ENCODE measurements around the gene CNTNAP5. TPM values are rescaled to one million over a fixed set of nuclear protein-coding genes. Genes with fewer than 3 reads are reported as not detected.

CNTNAP5 gene
- total and polyA plus RNA-seq, 9 of the 15 experiments (the other 6 are each of a cell fraction or from before 2014, with no cell fraction given) = not detected

DNA sequence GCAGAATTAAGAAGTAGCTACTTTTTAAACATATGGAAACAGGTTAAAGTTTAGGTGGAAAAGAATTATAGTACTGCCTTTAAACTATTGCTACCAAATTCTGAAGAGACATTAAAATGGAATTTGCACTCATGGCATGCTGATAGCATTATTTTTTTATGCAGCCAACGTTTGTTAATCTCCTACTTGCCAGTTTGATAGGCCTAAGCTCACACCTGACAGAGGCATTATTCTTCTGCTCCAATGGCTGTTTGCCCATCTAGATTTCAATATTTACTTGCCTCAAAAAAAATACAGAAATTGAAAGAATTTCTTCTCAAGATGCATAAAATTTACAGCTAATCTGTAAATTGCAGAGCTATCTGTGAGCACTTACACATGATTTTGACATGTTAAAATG lies 849.6 kb downstream of the CNTNAP5 start (continued):
- TF ChIP-seq, protein P1, sequence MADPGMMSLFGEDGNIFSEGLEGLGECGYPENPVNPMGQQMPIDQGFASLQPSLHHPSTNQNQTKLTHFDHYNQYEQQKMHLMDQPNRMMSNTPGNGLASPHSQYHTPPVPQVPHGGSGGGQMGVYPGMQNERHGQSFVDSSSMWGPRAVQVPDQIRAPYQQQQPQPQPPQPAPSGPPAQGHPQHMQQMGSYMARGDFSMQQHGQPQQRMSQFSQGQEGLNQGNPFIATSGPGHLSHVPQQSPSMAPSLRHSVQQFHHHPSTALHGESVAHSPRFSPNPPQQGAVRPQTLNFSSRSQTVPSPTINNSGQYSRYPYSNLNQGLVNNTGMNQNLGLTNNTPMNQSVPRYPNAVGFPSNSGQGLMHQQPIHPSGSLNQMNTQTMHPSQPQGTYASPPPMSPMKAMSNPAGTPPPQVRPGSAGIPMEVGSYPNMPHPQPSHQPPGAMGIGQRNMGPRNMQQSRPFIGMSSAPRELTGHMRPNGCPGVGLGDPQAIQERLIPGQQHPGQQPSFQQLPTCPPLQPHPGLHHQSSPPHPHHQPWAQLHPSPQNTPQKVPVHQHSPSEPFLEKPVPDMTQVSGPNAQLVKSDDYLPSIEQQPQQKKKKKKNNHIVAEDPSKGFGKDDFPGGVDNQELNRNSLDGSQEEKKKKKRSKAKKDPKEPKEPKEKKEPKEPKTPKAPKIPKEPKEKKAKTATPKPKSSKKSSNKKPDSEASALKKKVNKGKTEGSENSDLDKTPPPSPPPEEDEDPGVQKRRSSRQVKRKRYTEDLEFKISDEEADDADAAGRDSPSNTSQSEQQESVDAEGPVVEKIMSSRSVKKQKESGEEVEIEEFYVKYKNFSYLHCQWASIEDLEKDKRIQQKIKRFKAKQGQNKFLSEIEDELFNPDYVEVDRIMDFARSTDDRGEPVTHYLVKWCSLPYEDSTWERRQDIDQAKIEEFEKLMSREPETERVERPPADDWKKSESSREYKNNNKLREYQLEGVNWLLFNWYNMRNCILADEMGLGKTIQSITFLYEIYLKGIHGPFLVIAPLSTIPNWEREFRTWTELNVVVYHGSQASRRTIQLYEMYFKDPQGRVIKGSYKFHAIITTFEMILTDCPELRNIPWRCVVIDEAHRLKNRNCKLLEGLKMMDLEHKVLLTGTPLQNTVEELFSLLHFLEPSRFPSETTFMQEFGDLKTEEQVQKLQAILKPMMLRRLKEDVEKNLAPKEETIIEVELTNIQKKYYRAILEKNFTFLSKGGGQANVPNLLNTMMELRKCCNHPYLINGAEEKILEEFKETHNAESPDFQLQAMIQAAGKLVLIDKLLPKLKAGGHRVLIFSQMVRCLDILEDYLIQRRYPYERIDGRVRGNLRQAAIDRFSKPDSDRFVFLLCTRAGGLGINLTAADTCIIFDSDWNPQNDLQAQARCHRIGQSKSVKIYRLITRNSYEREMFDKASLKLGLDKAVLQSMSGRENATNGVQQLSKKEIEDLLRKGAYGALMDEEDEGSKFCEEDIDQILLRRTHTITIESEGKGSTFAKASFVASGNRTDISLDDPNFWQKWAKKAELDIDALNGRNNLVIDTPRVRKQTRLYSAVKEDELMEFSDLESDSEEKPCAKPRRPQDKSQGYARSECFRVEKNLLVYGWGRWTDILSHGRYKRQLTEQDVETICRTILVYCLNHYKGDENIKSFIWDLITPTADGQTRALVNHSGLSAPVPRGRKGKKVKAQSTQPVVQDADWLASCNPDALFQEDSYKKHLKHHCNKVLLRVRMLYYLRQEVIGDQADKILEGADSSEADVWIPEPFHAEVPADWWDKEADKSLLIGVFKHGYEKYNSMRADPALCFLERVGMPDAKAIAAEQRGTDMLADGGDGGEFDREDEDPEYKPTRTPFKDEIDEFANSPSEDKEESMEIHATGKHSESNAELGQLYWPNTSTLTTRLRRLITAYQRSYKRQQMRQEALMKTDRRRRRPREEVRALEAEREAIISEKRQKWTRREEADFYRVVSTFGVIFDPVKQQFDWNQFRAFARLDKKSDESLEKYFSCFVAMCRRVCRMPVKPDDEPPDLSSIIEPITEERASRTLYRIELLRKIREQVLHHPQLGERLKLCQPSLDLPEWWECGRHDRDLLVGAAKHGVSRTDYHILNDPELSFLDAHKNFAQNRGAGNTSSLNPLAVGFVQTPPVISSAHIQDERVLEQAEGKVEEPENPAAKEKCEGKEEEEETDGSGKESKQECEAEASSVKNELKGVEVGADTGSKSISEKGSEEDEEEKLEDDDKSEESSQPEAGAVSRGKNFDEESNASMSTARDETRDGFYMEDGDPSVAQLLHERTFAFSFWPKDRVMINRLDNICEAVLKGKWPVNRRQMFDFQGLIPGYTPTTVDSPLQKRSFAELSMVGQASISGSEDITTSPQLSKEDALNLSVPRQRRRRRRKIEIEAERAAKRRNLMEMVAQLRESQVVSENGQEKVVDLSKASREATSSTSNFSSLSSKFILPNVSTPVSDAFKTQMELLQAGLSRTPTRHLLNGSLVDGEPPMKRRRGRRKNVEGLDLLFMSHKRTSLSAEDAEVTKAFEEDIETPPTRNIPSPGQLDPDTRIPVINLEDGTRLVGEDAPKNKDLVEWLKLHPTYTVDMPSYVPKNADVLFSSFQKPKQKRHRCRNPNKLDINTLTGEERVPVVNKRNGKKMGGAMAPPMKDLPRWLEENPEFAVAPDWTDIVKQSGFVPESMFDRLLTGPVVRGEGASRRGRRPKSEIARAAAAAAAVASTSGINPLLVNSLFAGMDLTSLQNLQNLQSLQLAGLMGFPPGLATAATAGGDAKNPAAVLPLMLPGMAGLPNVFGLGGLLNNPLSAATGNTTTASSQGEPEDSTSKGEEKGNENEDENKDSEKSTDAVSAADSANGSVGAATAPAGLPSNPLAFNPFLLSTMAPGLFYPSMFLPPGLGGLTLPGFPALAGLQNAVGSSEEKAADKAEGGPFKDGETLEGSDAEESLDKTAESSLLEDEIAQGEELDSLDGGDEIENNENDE (IDR thresholded peaks at IDR 0.05; ENCODE audit: low read depth, low read length) = no peak
- no peak for TF ChIP-seq SIX5 (IDR thresholded peaks at IDR 0.05; ENCODE audit: borderline replicate concordance in 1 of 2, insufficient read depth in 1 of 2, low read depth in 1 of 2, low read length in 2 of 2)
- TF ChIP-seq E4F1 (CRISPR knock-in tag; IDR thresholded peaks at IDR 0.05; ENCODE audit: borderline replicate concordance) = no peak
- TF ChIP-seq FOS (IDR thresholded peaks at IDR 0.05; ENCODE audit: extremely low read depth, insufficient read length) = no peak
- TF ChIP-seq RBM15 (IDR thresholded peaks at IDR 0.05; ENCODE audit: insufficient read depth, low read length) = no peak
- TF ChIP-seq L3MBTL2 (IDR thresholded peaks at IDR 0.05) = no peak
- no peak for TF ChIP-seq E2F3 (CRISPR knock-in tag; IDR thresholded peaks at IDR 0.05)
- TF ChIP-seq, protein P2, sequence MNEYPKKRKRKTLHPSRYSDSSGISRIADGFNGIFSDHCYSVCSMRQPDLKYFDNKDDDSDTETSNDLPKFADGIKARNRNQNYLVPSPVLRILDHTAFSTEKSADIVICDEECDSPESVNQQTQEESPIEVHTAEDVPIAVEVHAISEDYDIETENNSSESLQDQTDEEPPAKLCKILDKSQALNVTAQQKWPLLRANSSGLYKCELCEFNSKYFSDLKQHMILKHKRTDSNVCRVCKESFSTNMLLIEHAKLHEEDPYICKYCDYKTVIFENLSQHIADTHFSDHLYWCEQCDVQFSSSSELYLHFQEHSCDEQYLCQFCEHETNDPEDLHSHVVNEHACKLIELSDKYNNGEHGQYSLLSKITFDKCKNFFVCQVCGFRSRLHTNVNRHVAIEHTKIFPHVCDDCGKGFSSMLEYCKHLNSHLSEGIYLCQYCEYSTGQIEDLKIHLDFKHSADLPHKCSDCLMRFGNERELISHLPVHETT (CRISPR knock-in tag; conservative IDR thresholded peaks at IDR 0.05 in 1 of 2, IDR thresholded peaks at IDR 0.05 in 1 of 2) = no peak
- no peak for TF ChIP-seq SMAD4 (CRISPR knock-in tag; conservative IDR thresholded peaks at IDR 0.05)
- TF ChIP-seq DACH1 (IDR thresholded peaks at IDR 0.05; ENCODE audit: partially characterized antibody) = no peak
- no peak for TF ChIP-seq ZNF133 (CRISPR knock-in tag; IDR thresholded peaks at IDR 0.05)

Measured in K562 (cell line).